Sigmoid colon (tissue), 7 donors: ENCODE results near the gene JAG1. TPM values are rescaled to one million over a fixed set of nuclear protein-coding genes. Genes with fewer than 3 reads are reported as not detected.

Experiments used
- DNase-seq: peaks from one replicate; pipeline ENCODE4 v3.0.0-alpha.2; 2019
- H3K27ac ChIP-seq, 4 donors: fragments of 200-600 bp; sonication (generic); one replicate each; pipeline ENCODE4 v1.5.1; 2016 to 2019; ENCODE audit warnings: mild to moderate bottlenecking in 1 of 4
- H3K27me3 ChIP-seq, 3 donors: fragments of 200-600 bp; sonication (generic); one replicate each; pipeline ENCODE4 v1.5.1; 2019; ENCODE audit warnings: mild to moderate bottlenecking in 1 of 3
- H3K36me3 ChIP-seq, 4 donors: fragments of 200-600 bp; sonication (generic); one replicate each; pipeline ENCODE4 v1.5.1; 2016 to 2019
- H3K4me1 ChIP-seq, 4 donors: fragments of 200-600 bp; sonication (generic); one replicate each; pipeline ENCODE4 v1.5.1; 2017 to 2019
- H3K4me3 ChIP-seq, 4 donors: fragments of 200-600 bp; sonication (generic); one replicate each; pipeline ENCODE4 v1.5.1; 2017 to 2019; ENCODE audit warnings: mild to moderate bottlenecking in 2 of 4, moderate library complexity in 1 of 4
- H3K9me3 ChIP-seq, 4 donors: fragments of 200-600 bp in 3 of 4; sonication (generic) in 3 of 4; one replicate each; pipeline versions ENCODE4 v1.5.1 to v1.6.1; 2013 to 2019
- EP300 ChIP-seq, 4 donors: sonication (generic); formaldehyde crosslinking; IDR thresholded peaks; one replicate each; pipeline ENCODE4 v1.6.1; 2017; ENCODE audit warnings: antibody characterized with exemption in 4 of 4
- POLR2A ChIP-seq, 2 donors: fragments of 450-650 bp; IDR thresholded peaks; one replicate each; pipeline ENCODE4 v1.6.1; 2016; ENCODE audit warnings: antibody characterized with exemption in 2 of 2, mild to moderate bottlenecking in 2 of 2, moderate library complexity in 2 of 2
- POLR2AphosphoS5 ChIP-seq, 4 donors: sonication (generic); formaldehyde crosslinking; IDR thresholded peaks; one replicate each; pipeline ENCODE4 v1.6.1; 2017; ENCODE audit warnings: antibody characterized with exemption in 4 of 4
- WGBS, 2 donors: extraction: QIAGEN DNeasy Blood & Tissue Kit; methylation state at CpG; one replicate each; pipeline ENCODE4 v1.1.7; 2013; 5-methylcytosine and 5-hydroxymethylcytosine counted together
- intact Hi-C: fragments of 100-400 bp; cut with DNase I; formaldehyde crosslinking; loops from one replicate; pipeline ENCODE4 v1.15.1; 2023
- polyA plus RNA-seq, 3 donors: library from polyadenylated mRNA; stranded (reverse); fragments of 200-250 nt; gene quantifications; one replicate each; pipeline ENCODE4 v1.2.3, GENCODE V29; 2013
- total RNA-seq, 4 donors: library from RNA; depleted of rRNA; stranded (reverse); fragments of >200 nt; gene quantifications; one replicate each; pipeline ENCODE4 v1.1.0, GENCODE V29; 2016
- TF ChIP-seq, protein P1 (sequence below), 4 experiments: fragments of 450-650 bp in 3 of 4; fragments of 200-600 bp in 1 of 4; IDR thresholded peaks; one replicate each; pipeline ENCODE4 v1.5.1; 2016 to 2019; ENCODE audit warnings: antibody characterized with exemption in 4 of 4, mild to moderate bottlenecking in 3 of 4, moderate library complexity in 2 of 4
- donor health status: healthy with polysubstance abuse.
- donor health status: Bipolar disorder and iron deficiency.
- donor health status: healthy.

The JAG1 gene
- total and polyA plus RNA-seq, 7 donors: 3.9 to 76.4 (median 32.4) TPM

DNA sequence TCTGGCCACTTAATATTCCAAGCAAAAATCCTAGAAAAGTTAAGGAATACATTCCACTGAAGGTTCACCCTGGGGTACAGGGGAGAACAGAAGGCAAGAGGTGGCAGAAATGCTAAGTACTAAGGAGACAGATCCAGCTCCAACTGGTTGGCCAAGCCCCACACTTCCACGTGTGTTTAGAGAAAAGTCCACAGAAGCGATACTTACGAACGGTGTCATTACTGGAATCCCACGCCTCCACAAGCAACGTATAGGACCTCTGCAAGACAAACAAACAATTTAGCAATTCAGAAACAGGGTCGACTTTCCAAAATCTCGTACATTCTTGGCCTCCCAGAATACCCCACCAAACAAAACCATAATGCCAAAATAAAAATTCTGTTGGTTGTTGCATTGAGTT, 10.0 kb downstream of the JAG1 start:
- intact Hi-C loops: no loop called here
- WGBS, 2 donors: 60 to 72% methylated on average over 8 of the region's 8 CpGs
- peak overlapping the region in 3 of 4 donors; percentile 74 to 87 (median 83) for H3K27ac ChIP-seq
- no peak overlapping the region for H3K4me3 ChIP-seq
- DNase-seq: no peak
- no peak for TF ChIP-seq POLR2A (IDR thresholded peaks at IDR 0.05)
- TF ChIP-seq POLR2AphosphoS5 (IDR thresholded peaks at IDR 0.05): no peak
- TF ChIP-seq, protein P1, sequence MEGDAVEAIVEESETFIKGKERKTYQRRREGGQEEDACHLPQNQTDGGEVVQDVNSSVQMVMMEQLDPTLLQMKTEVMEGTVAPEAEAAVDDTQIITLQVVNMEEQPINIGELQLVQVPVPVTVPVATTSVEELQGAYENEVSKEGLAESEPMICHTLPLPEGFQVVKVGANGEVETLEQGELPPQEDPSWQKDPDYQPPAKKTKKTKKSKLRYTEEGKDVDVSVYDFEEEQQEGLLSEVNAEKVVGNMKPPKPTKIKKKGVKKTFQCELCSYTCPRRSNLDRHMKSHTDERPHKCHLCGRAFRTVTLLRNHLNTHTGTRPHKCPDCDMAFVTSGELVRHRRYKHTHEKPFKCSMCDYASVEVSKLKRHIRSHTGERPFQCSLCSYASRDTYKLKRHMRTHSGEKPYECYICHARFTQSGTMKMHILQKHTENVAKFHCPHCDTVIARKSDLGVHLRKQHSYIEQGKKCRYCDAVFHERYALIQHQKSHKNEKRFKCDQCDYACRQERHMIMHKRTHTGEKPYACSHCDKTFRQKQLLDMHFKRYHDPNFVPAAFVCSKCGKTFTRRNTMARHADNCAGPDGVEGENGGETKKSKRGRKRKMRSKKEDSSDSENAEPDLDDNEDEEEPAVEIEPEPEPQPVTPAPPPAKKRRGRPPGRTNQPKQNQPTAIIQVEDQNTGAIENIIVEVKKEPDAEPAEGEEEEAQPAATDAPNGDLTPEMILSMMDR (IDR thresholded peaks at IDR 0.05): no peak
- no peak for TF ChIP-seq EP300 (IDR thresholded peaks at IDR 0.05)
- no peaks in the 10 kb centered on the region for H3K27me3 ChIP-seq
- peaks cover 0 to 90% (median 69%) of the 10 kb centered on the region in 4 donors for H3K4me1 ChIP-seq
- H3K36me3 ChIP-seq: peaks cover 7 to 55% (median 20%) of the 10 kb centered on the region in 4 donors
- H3K9me3 ChIP-seq: no peaks in the 10 kb centered on the region

DNA sequence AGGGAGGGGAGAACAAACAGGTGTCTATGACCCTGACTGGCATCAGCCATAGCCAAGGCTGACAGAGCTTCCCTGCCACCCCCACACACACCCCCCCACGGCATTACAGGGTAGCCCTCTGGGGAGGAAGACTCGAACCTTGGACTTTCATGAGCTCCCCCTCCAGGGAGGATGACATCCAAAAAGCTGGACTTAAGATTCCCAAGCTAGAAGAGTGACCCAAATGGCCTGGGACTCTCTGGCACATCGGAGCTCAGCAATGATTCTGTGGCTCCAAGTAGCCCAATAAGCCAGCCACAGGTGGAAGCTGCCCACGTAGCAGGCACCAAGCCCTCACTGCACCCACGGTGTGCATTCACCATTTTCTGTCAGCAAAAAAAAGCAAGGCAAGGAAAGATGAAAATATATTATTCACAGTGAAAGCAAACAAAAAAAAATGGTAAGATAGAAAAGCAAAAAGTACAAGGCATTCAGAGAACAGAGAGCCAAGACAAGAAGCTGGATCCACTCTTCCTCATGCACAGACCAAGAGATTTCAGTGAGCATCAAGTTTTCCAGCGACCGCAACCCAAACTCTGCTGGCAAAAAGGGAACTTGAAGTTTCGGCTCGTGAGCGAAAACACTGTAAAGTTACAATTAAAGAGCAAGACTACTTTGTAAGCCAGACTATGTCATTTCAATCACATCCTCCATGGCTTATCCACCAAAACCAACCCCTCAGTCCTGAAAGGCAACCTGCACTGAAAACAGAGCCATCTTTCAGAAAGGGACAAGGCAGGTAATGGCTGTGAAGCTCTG, 10.9 kb downstream of the JAG1 start:
- Histone ChIP-seq H3K27ac (peak overlapping the region; percentile 28 to 87 (median 78)), H3K9me3 (no peaks in the 10 kb centered on the region), H3K4me1 (peaks cover 0 to 89% (median 74%) of the 10 kb centered on the region in 4 donors), H3K36me3 (peaks cover 7 to 55% (median 16%) of the 10 kb centered on the region in 4 donors), H3K27me3 (no peaks in the 10 kb centered on the region), H3K4me3 (no peak overlapping the region)
- no peak for DNase-seq
- TF ChIP-seq EP300 (IDR thresholded peaks at IDR 0.05) (no peak), POLR2AphosphoS5 (IDR thresholded peaks at IDR 0.05) (no peak), POLR2A (IDR thresholded peaks at IDR 0.05) (no peak)
- TF ChIP-seq, protein P1 (IDR thresholded peaks at IDR 0.05): no peak
- WGBS, 2 donors: 72 to 90% methylated on average over 10 of the region's 10 CpGs
- intact Hi-C loops: no loop called here

DNA sequence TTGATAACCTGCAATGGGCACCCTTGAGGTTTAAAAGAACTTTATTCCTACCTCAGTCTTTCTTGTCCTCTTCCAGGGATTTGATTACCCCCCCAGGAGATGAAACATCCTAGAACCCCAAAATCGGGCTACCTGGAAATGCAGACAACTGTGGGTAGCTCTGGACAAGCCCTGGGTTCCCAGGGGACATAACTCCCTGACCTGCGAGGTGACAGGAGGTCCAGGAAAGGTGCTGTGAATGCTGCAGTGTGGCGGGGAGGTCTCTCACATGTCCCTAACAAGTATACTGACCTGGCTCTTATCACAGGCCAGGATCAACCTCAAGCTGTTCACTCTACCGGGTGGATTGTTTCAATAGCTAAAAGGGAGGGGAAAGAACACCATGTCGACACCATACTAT, 11.6 kb downstream of the JAG1 start:
- H3K27ac ChIP-seq: peak overlapping the region in 3 of 4 donors; percentile 74 to 87 (median 83)
- H3K4me1 ChIP-seq: peaks cover 0 to 91% (median 75%) of the 10 kb centered on the region in 4 donors
- intact Hi-C loops: no loop called here
- no peak for DNase-seq
- H3K27me3 ChIP-seq: no peaks in the 10 kb centered on the region
- H3K9me3 ChIP-seq: no peaks in the 10 kb centered on the region
- TF ChIP-seq, protein P1 (IDR thresholded peaks at IDR 0.05): no peak
- TF ChIP-seq POLR2A (IDR thresholded peaks at IDR 0.05) (no peak), EP300 (IDR thresholded peaks at IDR 0.05) (no peak), POLR2AphosphoS5 (IDR thresholded peaks at IDR 0.05) (no peak)
- 85 to 91% methylated on average over 5 of the region's 5 CpGs for whole genome bisulfite sequencing, 2 donors
- H3K36me3 ChIP-seq: peaks cover 7 to 54% (median 18%) of the 10 kb centered on the region in 4 donors
- H3K4me3 ChIP-seq: no peak overlapping the region

DNA sequence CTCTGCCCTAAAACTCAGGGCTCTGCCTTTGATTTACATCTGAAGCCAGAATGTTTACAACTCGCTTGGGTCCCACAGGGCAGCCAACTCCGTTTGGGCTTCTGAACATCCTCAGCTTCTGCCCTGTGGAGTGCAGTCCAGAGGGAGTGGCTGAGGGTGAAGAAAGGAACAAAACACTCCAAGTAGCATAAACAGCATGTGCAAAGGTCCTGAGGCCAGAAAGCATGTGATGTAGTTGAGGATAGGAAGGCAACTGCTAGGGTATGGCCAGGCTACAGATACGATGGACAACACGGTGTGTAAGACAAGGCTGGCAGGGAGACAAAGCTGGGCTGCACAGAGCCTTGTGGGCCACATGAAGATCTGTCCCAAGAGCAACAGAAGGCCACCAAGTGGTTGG, 12.5 kb downstream of the JAG1 start:
- DNase-seq: peak; percentile 79
- Histone ChIP-seq H3K9me3 (no peaks in the 10 kb centered on the region), H3K27me3 (no peaks in the 10 kb centered on the region), H3K36me3 (peaks cover 7 to 58% (median 18%) of the 10 kb centered on the region in 4 donors), H3K4me1 (peaks cover 0 to 91% (median 72%) of the 10 kb centered on the region in 4 donors), H3K27ac (peak overlapping the region in 3 of 4 donors; percentile 74 to 87 (median 83)), H3K4me3 (no peak overlapping the region)
- TF ChIP-seq, protein P1 (IDR thresholded peaks at IDR 0.05): no peak
- TF ChIP-seq POLR2AphosphoS5 (IDR thresholded peaks at IDR 0.05) (peak in 3 of 4 donors; percentile 44 to 52 (median 46)), EP300 (IDR thresholded peaks at IDR 0.05) (peak in 2 of 4 donors; percentile 4 to 26)
- intact Hi-C loops: no loop called here
- 84 to 85% methylated on average over 4 of the region's 4 CpGs for WGBS, 2 donors
